Esophagus muscularis mucosa (tissue), 4 donors: ENCODE results near the gene ZNF518B. TPM values are rescaled to one million over a fixed set of nuclear protein-coding genes. Genes with fewer than 3 reads are reported as not detected.

Source experiments
- DNase-seq: peaks from one replicate; pipeline ENCODE4 v3.0.0-alpha.2; 2017; ENCODE audit errors: extremely low spot score
- H3K27ac ChIP-seq, 4 donors: fragments of 200-600 bp; sonication (generic); replicated peaks in 1 of 4; 1 replicate in 3 of 4; 2 replicates in 1 of 4; pipeline ENCODE4 v1.5.1; 2016 to 2019; ENCODE audit warnings: mild to moderate bottlenecking in 1 of 4
- H3K27me3 ChIP-seq, 4 donors: fragments of 200-600 bp; sonication (generic); one replicate each; pipeline versions ENCODE4 v1.5.1 to v1.6.0; 2016 to 2019
- H3K36me3 ChIP-seq, 4 donors: fragments of 200-600 bp; sonication (generic); one replicate each; pipeline ENCODE4 v1.5.1; 2016 to 2019
- H3K4me1 ChIP-seq, 4 donors: fragments of 200-600 bp; sonication (generic); one replicate each; pipeline ENCODE4 v1.5.1; 2016 to 2019
- H3K4me3 ChIP-seq, 4 donors: fragments of 200-600 bp; sonication (generic); 1 replicate in 2 of 4; 2 replicates in 2 of 4; pipeline ENCODE4 v1.5.1; 2016 to 2019; ENCODE audit warnings: mild to moderate bottlenecking in 4 of 4, moderate library complexity in 1 of 4
- H3K9me3 ChIP-seq, 4 donors: fragments of 200-600 bp; sonication (generic); 1 replicate in 3 of 4; 2 replicates in 1 of 4; pipeline ENCODE4 v1.5.1; 2016 to 2019
- CTCF ChIP-seq, 3 experiments: fragments of 200-600 bp in 2 of 3; fragments of 450-650 bp in 1 of 3; sonication (generic) in 2 of 3; IDR thresholded peaks; one replicate each; pipeline ENCODE4 v1.5.1; 2017 to 2019; ENCODE audit warnings: antibody characterized with exemption in 3 of 3, mild to moderate bottlenecking in 2 of 3, moderate library complexity in 1 of 3
- EP300 ChIP-seq: sonication (generic); formaldehyde crosslinking; IDR thresholded peaks from one replicate; pipeline ENCODE4 v1.6.1; 2017; ENCODE audit warnings: antibody characterized with exemption
- POLR2A ChIP-seq: fragments of 450-650 bp; IDR thresholded peaks from one replicate; pipeline ENCODE4 v1.6.1; 2017; ENCODE audit warnings: antibody characterized with exemption, moderate library complexity, mild to moderate bottlenecking, low read depth
- POLR2AphosphoS5 ChIP-seq, 2 donors: sonication (generic); formaldehyde crosslinking; IDR thresholded peaks; one replicate each; pipeline ENCODE4 v1.6.1; 2017; ENCODE audit warnings: antibody characterized with exemption in 2 of 2
- WGBS: methylation state at CpG from one replicate; pipeline ENCODE4 v1.1.5; 2018; 5-methylcytosine and 5-hydroxymethylcytosine counted together
- intact Hi-C: fragments of 100-400 bp; cut with DNase I; formaldehyde crosslinking; loops from one replicate; pipeline ENCODE4 v1.15.1; 2023
- total RNA-seq, 4 donors: library from RNA; depleted of rRNA; stranded (reverse); fragments of >200 nt; gene quantifications; one replicate each; pipeline versions ENCODE4 v1.1.0 to v1.2.1, GENCODE V29; 2016

Gene ZNF518B
- total RNA-seq, 4 donors from 2014 or later: 29.1 to 46.0 (median 33.3) TPM

- Histone ChIP-seq H3K4me3 (no peak overlapping the region), H3K27me3 (no peaks in the 10 kb centered on the region), H3K36me3 (no peaks in the 10 kb centered on the region), H3K27ac (no peak overlapping the region), H3K9me3 (peaks cover 0 to 5% (median 0%) of the 10 kb centered on the region in 4 donors), H3K4me1 (no peaks in the 10 kb centered on the region)
- intact Hi-C loops: no loop called here
- DNase-seq: no peak
- WGBS: 100% methylated on average over 1 of the region's 1 CpG
- no peak for TF ChIP-seq EP300
- no peak for TF ChIP-seq POLR2A
- TF ChIP-seq POLR2AphosphoS5 (IDR thresholded peaks at IDR 0.05): no peak
- TF ChIP-seq CTCF (IDR thresholded peaks at IDR 0.05): no peak
These were observed 61.1 kb downstream of the ZNF518B start for GRCh38 chr4:10395971-10396580.

Other genes with a start within 250 kb of the ZNF518B start
- gene CLNK, start 227.3 kb upstream of the ZNF518B start, total RNA-seq: not detected